SK-N-SH treated with all-trans-retinoic acid at 6 μM for 48 hours (cell line): ENCODE measurements around the gene DNAJB2.
A peak's percentile ranks its signal among the peaks of the same experiment; 100 is the strongest.
"Not testable (repeated sequence)": the region's sequence is repeated elsewhere in the genome, so short reads cannot be mapped to it uniquely, and the experiment has no call there.

ENCODE experiments used
- ATAC-seq: fragments of 200-7000 bp; cut with Tn5 transposase; 3 replicates; pipeline ENCODE4 v1.9.1; 2020; ENCODE audit warnings: mild to moderate bottlenecking, moderate library complexity
- ARNTL ChIP-seq: fragments of 450-650 bp; formaldehyde crosslinking; IDR thresholded peaks from 2 replicates; pipeline ENCODE4 v1.5.0; 2020; ENCODE audit warnings: low read depth, mild to moderate bottlenecking, moderate library complexity, borderline replicate concordance
- BACH2 ChIP-seq: fragments of 250-450 bp; sonication (Bioruptor Pico); IDR thresholded peaks from 2 replicates; pipeline ENCODE4 v1.9.0; 2021; ENCODE audit warnings: mild to moderate bottlenecking, borderline replicate concordance
- CSDC2 ChIP-seq: fragments of 250-450 bp; sonication (Bioruptor Pico); IDR thresholded peaks from 2 replicates; pipeline ENCODE4 v1.5.0; 2020; ENCODE audit warnings: mild to moderate bottlenecking, moderate library complexity
- ESRRG ChIP-seq: fragments of 250-450 bp; sonication (Bioruptor Pico); IDR thresholded peaks from 2 replicates; pipeline ENCODE4 v1.6.1; 2021; ENCODE audit warnings: mild to moderate bottlenecking
- GLIS3 ChIP-seq: fragments of 250-450 bp; sonication (Bioruptor Pico); IDR thresholded peaks from 2 replicates; pipeline ENCODE4 v1.5.0; 2020; ENCODE audit warnings: mild to moderate bottlenecking, moderate library complexity
- ISL1 ChIP-seq: fragments of 250-450 bp; sonication (Bioruptor Pico); IDR thresholded peaks from 2 replicates; pipeline ENCODE4 v2.1.2; 2022; ENCODE audit warnings: mild to moderate bottlenecking, moderate library complexity
- OSR1 ChIP-seq: fragments of 250-450 bp; sonication (Bioruptor Pico); IDR thresholded peaks from 2 replicates; pipeline ENCODE4 v1.8.0; 2022; ENCODE audit warnings: moderate library complexity, mild to moderate bottlenecking, inconsistent platforms
- PPARA ChIP-seq: fragments of 250-450 bp; sonication (Bioruptor Pico); IDR thresholded peaks from 2 replicates; pipeline ENCODE4 v1.5.0; 2020; ENCODE audit warnings: mild to moderate bottlenecking, borderline replicate concordance
- RARB ChIP-seq: fragments of 250-450 bp; sonication (Bioruptor Pico); IDR thresholded peaks from 2 replicates; pipeline ENCODE4 v1.8.0; 2021; ENCODE audit warnings: mild to moderate bottlenecking, moderate library complexity
- TCF4 ChIP-seq: fragments of 250-450 bp; sonication (Bioruptor Pico); IDR thresholded peaks from 2 replicates; pipeline ENCODE4 v1.8.0; 2021; ENCODE audit warnings: mild to moderate bottlenecking, moderate library complexity, borderline replicate concordance
- TOX ChIP-seq: fragments of 250-450 bp; sonication (Bioruptor Pico); IDR thresholded peaks from 2 replicates; pipeline ENCODE4 v1.8.0; 2021; ENCODE audit warnings: mild to moderate bottlenecking, moderate library complexity, borderline replicate concordance
- ZC3H10 ChIP-seq: fragments of 250-450 bp; sonication (Bioruptor Pico); IDR thresholded peaks from 2 replicates; pipeline ENCODE4 v1.5.1; 2021; ENCODE audit warnings: mild to moderate bottlenecking, moderate library complexity
- ZFP30 ChIP-seq: fragments of 450-650 bp; formaldehyde crosslinking; IDR thresholded peaks from 2 replicates; pipeline ENCODE4 v1.5.0; 2022; ENCODE audit warnings: mild to moderate bottlenecking, moderate library complexity
- ZNF70 ChIP-seq: fragments of 450-650 bp; formaldehyde crosslinking; IDR thresholded peaks from 2 replicates; pipeline ENCODE4 v1.5.0; 2020; ENCODE audit warnings: mild to moderate bottlenecking, moderate library complexity
- TF ChIP-seq, protein P1 (sequence below): fragments of 250-450 bp; sonication (Bioruptor Pico); IDR thresholded peaks from 2 replicates; pipeline ENCODE4 v1.5.0; 2020; ENCODE audit warnings: mild to moderate bottlenecking, moderate library complexity
- TF ChIP-seq, protein P2 (sequence below): fragments of 250-450 bp; sonication (Bioruptor Pico); IDR thresholded peaks from 2 replicates; pipeline ENCODE4 v1.5.1; 2021; ENCODE audit warnings: mild to moderate bottlenecking, moderate library complexity
- TF ChIP-seq, protein P3 (sequence below): fragments of 250-450 bp; sonication (Bioruptor Pico); IDR thresholded peaks from 2 replicates; pipeline ENCODE4 v1.8.0; 2021; ENCODE audit warnings: low read depth, mild to moderate bottlenecking, moderate library complexity, borderline replicate concordance
- TF ChIP-seq, protein P4 (sequence below): fragments of 250-450 bp; sonication (Bioruptor Pico); IDR thresholded peaks from 2 replicates; pipeline ENCODE4 v1.8.0; 2020; ENCODE audit warnings: mild to moderate bottlenecking, moderate library complexity, borderline replicate concordance

The DNAJB2 gene

DNA sequence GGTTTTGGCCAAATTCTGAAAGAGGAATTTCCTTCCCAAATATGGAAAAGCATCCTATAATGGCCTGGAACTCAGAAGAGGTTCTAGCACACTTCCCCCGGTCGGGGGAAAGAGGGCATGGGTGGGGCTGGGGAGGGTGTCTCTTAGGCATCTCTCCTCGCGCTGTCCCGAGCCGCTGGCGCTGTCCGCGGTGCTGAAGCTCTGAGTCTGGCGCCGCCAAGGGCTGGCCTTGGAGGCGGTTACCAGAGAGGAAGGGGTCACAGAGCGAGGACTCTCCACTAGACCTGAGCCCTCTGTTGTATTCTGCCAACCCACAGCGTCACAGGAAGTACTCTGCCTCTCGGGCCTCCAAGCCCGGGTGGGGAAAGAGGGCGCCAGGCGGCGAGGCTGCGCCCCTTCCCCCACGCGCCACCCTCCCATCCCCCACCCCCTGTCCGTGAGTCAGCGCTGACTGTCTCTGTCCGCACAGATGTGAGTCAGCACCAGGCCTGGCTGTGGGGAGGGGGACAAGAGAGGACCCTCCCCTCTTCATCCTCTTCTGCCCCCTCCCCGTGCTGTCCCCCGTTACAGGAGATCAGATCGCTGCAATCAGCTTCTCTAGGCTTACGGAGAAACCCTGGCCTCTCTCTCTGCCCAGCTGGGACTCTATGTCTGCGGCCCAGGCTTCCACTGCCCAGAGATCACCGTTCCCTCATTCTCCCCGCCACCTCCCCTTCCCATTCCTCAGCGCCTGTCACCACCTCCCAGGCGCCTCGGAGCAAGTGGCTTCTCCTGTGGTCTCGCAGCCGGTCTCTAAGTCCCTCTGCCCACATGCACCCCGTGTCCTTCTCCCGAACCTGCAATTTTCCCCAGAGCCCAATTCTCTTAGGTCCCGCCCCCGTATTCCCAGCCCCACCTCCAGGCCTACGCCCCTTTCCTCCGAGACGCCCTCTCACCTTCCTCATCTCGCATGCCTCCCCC, 29.3 kb downstream of the DNAJB2 start (continued):
- TF ChIP-seq, protein P1, sequence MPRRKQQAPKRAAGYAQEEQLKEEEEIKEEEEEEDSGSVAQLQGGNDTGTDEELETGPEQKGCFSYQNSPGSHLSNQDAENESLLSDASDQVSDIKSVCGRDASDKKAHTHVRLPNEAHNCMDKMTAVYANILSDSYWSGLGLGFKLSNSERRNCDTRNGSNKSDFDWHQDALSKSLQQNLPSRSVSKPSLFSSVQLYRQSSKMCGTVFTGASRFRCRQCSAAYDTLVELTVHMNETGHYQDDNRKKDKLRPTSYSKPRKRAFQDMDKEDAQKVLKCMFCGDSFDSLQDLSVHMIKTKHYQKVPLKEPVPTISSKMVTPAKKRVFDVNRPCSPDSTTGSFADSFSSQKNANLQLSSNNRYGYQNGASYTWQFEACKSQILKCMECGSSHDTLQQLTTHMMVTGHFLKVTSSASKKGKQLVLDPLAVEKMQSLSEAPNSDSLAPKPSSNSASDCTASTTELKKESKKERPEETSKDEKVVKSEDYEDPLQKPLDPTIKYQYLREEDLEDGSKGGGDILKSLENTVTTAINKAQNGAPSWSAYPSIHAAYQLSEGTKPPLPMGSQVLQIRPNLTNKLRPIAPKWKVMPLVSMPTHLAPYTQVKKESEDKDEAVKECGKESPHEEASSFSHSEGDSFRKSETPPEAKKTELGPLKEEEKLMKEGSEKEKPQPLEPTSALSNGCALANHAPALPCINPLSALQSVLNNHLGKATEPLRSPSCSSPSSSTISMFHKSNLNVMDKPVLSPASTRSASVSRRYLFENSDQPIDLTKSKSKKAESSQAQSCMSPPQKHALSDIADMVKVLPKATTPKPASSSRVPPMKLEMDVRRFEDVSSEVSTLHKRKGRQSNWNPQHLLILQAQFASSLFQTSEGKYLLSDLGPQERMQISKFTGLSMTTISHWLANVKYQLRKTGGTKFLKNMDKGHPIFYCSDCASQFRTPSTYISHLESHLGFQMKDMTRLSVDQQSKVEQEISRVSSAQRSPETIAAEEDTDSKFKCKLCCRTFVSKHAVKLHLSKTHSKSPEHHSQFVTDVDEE (CRISPR knock-in tag): peak; percentile 37; the same call in 1 of the 2 replicates

DNA sequence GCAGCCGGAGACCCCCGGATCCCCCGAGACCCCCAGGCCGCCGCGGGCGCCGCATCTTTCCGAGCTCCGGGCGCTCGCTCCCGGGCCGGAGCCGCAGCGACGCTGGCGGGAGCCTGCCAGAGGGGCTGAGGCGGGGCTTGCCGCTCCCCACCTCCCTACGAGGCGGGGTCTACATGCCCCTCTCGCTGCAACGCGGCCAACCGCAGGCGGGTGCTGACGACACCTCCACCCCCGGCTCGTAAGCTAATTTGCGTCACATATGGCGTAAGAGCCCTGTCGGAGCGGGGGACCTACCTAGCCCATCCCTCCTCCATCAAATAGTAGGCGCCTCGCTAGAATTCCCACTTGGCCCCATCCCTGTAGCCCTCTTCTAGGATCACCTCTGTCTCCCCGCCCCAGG, 30.1 kb downstream of the DNAJB2 start, which contains the start of gene PTPRN:
Gene PTPRN, minus strand, starts transcription at position 124 of the 400 bp plus-strand sequence. Its CDS starts 69 bp downstream, at position 55.
- peak; percentile 37 for ATAC-seq
- TF ChIP-seq ZFP30 (CRISPR knock-in tag): no peak
- no peak for TF ChIP-seq TOX (CRISPR knock-in tag)
- TF ChIP-seq, protein P2, sequence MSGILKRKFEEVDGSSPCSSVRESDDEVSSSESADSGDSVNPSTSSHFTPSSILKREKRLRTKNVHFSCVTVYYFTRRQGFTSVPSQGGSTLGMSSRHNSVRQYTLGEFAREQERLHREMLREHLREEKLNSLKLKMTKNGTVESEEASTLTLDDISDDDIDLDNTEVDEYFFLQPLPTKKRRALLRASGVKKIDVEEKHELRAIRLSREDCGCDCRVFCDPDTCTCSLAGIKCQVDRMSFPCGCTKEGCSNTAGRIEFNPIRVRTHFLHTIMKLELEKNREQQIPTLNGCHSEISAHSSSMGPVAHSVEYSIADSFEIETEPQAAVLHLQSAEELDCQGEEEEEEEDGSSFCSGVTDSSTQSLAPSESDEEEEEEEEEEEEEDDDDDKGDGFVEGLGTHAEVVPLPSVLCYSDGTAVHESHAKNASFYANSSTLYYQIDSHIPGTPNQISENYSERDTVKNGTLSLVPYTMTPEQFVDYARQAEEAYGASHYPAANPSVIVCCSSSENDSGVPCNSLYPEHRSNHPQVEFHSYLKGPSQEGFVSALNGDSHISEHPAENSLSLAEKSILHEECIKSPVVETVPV: no peak
- TF ChIP-seq, protein P3, sequence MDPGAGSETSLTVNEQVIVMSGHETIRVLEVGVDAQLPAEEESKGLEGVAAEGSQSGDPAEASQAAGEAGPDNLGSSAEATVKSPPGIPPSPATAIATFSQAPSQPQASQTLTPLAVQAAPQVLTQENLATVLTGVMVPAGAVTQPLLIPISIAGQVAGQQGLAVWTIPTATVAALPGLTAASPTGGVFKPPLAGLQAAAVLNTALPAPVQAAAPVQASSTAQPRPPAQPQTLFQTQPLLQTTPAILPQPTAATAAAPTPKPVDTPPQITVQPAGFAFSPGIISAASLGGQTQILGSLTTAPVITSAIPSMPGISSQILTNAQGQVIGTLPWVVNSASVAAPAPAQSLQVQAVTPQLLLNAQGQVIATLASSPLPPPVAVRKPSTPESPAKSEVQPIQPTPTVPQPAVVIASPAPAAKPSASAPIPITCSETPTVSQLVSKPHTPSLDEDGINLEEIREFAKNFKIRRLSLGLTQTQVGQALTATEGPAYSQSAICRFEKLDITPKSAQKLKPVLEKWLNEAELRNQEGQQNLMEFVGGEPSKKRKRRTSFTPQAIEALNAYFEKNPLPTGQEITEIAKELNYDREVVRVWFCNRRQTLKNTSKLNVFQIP (CRISPR knock-in tag): no peak
- no peak for TF ChIP-seq ZNF70 (CRISPR knock-in tag)
- TF ChIP-seq GLIS3: no peak
- TF ChIP-seq ESRRG (CRISPR knock-in tag): no peak
- no peak for TF ChIP-seq RARB (CRISPR knock-in tag)
- no peak for TF ChIP-seq CSDC2 (CRISPR knock-in tag)
- TF ChIP-seq OSR1 (CRISPR knock-in tag): no peak
- TF ChIP-seq TCF4 (CRISPR knock-in tag): no peak
- no peak for TF ChIP-seq ARNTL (CRISPR knock-in tag)
- TF ChIP-seq, protein P4, sequence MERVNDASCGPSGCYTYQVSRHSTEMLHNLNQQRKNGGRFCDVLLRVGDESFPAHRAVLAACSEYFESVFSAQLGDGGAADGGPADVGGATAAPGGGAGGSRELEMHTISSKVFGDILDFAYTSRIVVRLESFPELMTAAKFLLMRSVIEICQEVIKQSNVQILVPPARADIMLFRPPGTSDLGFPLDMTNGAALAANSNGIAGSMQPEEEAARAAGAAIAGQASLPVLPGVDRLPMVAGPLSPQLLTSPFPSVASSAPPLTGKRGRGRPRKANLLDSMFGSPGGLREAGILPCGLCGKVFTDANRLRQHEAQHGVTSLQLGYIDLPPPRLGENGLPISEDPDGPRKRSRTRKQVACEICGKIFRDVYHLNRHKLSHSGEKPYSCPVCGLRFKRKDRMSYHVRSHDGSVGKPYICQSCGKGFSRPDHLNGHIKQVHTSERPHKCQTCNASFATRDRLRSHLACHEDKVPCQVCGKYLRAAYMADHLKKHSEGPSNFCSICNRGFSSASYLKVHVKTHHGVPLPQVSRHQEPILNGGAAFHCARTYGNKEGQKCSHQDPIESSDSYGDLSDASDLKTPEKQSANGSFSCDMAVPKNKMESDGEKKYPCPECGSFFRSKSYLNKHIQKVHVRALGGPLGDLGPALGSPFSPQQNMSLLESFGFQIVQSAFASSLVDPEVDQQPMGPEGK: no peak
- TF ChIP-seq BACH2: no peak
- no peak for TF ChIP-seq PPARA (CRISPR knock-in tag)
- TF ChIP-seq, protein P1 (CRISPR knock-in tag): no peak
- no peak for TF ChIP-seq ISL1
- TF ChIP-seq ZC3H10 (CRISPR knock-in tag): no peak

DNA sequence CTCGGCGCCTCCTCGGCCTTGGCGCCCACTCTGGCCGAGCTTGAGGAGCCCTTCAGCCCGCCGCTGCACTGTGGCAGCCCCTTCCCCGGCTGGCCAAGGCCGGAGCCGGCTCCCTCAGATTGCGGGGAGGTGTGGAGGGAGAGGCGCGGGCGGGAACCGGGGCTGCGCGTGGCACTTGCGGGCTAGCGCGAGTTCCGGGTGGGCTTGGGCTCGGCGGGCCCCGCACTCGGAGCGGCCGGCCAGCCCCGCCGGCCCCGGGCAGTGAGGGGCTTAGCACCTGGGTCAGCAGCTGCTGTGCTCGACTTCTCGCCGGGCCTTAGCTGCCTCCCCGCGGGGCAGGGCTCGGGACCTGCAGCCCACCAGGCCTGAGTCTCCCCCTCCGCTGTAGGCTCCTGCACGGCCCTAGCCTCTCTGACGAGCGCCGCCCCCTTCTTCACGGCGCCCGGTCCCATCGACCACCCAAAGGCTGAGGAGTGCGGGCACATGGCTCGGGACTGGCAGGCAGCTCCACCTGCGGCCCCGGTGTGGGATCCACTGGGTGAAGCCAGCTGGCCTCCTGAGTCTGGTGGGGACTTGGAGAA, 33.6 kb downstream of the DNAJB2 start:
- not testable (repeated sequence) for ATAC-seq
